GM21576 (cell line): ENCODE measurements around the gene ZSWIM7.
"Not testable (repeated sequence)": the region's sequence is repeated elsewhere in the genome, so short reads cannot be mapped to it uniquely, and the experiment has no call there.

Experiments used
- ATAC-seq: cut with Tn5 transposase; IDR thresholded peaks from one replicate; pipeline ENCODE4 v1.9.1; 2021; ENCODE audit warnings: mild to moderate bottlenecking, moderate library complexity; ENCODE audit not compliant: unreplicated experiment

The ZSWIM7 gene

DNA sequence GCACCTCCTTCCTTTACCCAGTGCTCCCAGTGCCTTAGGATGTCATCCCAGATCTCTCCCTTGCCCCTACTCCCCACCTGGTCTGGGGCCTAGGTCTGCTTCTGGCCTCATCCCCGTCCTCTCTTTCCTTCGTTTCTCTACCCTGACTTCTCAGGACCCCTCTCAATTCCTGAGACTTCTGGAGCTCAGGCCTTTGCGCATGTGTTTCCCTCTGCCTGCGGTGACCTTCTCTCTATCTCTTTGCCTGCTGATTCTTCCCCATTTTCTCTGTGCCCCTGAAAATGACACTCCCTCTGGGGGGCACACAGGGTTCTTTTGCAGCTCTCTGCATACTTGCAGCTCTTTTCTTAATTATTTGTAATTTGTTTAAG is 41.0 kb downstream of the ZSWIM7 start:
- ATAC-seq: no peak

DNA sequence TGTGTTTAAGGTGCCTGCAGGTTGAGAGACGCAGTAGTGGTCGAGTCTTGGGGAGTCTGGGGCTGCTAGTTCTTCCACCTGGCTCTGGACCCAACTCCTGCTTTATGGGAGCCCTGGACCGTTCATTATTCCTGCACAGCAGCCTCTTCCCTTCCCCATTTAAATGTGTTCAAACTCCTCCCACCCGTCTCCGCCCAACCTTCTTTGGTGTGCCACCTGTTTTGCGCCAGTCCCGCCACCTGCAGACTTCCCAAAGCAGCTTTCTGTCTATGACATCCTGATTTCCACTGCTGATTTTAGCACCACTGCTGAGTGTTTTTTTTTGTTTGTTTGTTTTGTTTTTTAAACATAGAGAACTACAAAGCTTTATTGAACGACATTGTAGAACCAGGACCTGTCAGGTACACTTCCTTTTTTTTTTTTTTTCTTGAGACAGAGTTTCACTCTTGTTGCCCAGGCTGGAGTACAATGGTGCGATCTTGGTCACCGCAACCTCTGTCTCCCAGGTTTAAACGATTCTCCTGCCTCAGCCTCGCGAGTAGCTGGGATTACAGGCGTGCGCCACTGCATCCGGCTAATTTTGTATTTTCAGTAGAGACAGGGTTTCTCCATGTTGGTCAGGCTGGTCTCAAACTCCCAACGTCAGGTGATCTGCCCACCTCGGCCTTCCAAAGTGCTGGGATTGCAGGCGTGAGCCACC is 41.7 kb downstream of the ZSWIM7 start:
- no peak for ATAC-seq

DNA sequence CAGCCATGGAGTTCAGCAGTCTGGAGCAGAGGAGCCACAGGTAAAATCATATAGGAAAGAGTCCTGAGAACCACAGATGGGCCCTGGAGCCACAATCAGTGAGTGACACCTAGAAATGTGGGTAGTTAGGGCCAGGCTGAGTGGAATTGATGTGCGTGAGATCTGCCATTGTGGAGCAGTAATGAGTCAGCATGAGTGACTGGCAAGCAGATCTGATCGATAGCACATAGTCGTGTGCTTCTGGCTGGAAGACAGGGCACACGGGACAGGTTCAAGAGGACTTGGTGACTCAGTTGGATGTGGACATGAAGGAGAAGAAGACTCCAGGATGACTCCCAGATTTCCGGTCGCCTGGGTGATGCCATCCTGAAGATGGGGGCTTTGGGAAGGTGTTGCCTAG is 42.3 kb downstream of the ZSWIM7 start:
- no peak for ATAC-seq

DNA sequence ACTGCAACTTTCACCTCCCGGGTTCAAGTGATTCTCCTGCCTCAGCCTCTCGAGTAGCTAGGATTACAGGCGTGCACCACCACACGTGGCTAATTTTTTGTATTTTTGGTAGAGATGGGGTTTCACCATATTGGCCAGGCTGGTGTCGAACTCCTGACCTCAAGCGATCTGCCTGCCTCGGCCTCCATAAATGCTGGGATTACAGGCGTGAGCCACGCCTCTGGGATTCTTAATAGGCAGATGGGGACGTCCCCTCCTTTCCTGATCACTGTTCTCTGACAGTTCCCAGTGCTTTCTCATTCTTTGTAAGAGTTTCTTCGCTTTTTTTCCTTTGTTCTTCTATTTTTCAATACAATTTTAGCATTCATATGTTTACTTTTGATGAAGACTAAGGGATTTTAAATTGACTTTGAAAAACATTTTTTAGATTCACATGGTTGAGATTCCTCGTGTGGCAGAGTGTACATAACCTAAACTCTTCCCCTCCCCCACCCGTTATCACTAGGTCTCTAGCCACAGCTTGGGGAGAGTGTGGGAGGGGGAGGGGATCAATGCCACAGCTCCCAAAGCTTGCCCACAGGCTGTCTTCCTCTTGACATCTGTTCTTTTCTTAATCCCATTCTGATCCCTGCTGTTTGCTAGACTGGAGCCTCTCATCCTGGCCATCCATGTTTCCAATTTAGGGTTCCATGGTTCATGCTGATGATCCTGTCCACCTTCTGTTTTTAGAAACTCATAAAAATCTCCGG is 43.5 kb downstream of the ZSWIM7 start:
- ATAC-seq: no peak

DNA sequence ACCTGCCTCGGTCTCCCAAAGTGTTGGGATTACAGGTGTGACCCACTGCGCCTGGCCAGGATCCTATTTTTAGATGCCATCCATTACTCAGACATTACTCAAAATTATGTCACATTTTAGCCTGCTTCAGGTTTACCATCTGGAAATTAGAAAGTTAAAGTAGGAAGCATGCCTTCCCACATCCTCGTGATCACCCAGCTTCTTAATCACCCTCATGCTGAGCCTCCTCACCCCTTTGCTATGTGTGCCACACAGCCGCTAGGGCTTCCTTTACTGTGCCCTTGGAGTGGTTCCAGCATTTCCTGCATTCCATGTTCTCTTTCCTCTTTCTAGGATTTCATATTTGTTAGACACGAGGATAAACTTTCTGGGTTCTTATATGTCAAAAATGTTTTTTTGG is 45.3 kb downstream of the ZSWIM7 start:
- no peak for ATAC-seq

DNA sequence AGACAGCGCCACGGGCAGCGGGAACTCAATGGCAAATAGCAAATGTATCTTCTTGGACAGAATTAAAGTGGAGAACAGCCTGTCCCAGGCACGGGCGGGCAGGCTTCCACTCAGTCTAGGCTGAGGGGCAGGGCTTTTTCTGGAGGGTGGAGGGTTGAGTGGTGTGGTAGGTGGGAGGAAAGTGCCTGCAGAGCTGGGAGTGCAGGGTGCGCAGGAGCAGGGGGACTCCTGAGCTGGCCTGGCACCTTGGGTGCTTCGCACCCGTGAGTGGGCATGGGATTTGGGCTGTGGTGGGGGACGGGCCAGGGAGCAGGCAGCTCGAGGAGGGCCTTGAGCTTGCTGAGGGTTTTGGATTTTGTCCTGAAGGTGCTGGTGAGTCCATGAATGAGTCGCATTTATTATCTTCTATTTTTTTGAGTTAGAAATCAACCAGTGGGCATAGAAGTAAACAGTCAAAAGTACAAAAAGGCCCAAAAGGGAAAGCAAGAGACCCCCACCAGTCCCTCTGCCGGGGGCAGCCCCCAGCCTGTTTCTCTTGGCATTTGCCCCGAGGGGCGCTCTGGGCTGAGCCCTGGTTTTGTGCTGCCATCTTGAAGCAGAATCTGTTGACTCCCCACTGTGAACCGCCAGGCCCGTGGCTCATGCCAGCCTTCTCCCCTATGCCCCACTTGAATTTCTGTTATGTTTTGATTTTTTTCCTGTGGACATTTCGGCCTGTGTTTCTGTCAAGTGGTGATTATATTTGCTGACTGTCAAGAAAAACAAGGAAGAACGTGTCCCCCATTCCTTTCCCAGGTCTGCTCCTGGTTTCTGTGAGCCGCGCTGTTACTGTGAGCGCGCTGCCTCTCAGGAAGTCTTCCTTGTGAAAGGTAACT is 46.4 kb downstream of the ZSWIM7 start:
- no peak for ATAC-seq

DNA sequence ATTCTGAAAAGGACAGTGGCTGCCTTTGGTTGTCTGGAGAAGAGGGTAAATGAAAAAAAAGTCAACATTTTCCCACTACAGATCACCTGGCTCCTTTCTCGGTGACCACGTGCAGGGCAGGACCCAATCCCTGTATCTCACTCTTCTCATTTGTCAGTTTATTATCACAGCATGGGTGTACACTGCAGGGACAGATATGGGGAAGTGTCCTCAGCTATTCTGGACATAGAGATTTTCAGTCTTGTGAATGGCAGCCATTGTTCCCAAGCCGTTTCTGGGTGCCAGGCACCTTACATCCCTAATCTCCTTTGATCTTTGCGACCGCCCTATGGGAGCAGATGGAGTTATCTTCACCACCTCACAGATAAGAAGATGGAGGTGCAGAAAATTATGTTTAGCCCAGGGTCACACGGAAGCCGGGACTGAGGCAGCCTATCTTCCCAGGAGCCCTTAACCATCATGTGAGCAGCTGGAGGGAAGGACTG is 47.4 kb downstream of the ZSWIM7 start:
- ATAC-seq: no peak

DNA sequence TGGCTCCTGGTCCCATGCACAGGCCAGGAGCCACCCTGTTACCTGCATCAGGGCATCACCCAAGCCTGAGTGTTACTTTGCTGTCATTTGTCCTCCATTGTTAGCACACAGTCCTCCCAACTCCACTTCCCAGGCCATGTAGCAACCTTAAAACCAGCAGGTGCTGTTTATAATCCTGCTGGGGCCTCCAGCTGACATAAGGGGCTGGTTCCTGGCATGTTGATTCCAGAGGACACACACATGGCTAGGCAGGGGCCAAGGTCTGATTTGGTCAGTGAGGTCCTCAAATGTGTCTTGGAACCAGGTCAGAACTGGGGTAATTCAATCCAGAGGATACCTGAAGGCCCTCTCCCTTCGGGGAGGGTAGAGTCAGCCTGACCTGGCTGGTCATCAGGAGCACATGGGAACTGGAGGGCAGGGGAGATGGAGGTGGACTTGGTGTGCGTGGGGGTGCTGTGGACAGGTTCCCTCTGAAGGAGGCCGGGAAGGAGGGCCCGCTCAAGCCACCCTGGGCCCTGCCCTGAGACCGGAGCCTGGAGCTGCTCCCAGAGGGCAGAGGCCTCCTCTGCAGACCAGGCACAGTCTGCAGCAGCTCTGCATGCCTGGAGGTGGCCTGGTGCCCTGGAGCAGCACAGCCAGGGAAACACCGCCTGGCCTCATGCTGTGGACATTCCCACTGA is 48.0 kb downstream of the ZSWIM7 start:
- no peak for ATAC-seq

DNA sequence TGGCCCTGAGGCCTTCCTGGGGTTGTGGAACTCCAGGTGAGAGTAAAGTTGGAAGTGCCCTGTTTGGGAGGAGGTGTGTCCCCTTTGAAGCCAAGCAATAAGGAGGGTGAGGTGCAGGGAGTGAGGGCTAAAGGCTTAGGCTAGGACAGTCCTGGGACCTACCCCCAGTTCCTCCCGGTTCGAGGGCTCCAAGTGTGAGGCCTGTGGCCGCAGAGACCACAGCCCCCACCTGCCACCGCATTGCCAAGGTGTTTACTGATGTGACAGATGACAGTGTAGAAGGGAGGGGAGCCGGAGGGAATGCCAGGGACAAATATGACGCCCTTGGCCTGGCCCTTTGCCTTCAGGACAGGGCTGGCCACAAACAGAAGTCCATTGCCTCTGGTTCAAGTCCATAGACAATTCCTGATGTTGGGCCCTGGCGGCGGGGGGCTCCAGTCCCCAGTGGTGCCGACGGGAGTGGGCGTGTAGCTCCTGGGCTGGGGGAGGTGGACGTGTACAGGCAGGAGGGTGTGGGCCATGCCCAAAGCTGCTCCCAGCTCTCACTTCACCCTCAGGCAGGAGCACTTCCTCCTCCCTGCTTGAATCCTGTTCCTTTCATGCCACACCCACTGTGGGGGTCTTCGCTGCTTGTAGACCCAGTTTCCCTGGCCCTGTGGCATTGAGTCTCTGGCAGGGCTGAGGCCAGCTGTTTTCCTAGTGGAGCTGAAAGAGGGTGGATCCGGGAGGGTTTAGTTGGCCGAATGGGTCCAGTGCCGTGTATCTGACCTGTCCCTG is 51.3 kb downstream of the ZSWIM7 start:
- no peak for ATAC-seq

DNA sequence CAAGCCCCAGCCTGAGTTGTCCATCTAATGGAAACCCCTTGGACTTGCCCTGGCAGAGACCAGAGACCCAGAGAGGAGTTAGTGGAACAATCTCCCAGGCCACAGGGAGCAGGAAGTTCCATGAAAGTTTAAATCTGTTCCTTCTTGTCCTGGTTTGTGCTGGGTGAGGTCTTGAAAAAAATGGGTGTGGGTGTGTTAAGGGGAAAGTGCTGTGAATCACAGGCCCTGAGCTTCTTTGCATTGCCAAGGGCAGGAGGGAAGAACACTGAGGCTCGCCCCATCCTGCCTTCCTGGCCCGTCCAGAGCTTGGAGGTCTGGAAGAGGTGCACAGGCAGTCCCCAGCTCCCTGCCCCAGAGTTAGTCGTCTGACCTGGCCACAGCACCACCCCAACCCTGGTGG is 52.2 kb downstream of the ZSWIM7 start:
- ATAC-seq: no peak

DNA sequence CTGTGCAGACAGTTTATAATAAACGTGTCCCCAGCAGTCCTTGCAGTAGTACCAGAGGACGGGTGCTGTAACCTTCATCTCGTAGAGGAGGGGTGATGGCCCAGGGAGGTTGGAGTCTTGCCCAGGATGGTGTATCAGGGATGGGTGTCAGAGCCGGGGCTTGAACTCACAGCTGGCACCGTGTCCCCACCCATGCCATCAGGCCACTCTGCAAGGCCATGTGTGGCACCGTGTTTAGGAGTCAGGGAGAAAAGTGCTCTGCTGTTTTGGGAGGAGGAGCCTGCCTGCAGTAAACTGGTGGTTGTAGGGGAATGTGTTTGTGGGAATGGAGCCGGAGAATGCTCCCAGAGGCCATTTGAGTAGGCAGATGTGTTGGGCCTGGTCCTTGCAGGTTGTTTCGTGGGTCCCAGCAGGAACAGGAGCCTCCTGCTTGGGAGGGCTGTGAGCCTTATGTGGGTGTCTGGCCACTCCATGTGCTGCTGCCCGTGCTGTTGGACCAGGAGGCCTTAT is 52.8 kb downstream of the ZSWIM7 start:
- no peak for ATAC-seq

DNA sequence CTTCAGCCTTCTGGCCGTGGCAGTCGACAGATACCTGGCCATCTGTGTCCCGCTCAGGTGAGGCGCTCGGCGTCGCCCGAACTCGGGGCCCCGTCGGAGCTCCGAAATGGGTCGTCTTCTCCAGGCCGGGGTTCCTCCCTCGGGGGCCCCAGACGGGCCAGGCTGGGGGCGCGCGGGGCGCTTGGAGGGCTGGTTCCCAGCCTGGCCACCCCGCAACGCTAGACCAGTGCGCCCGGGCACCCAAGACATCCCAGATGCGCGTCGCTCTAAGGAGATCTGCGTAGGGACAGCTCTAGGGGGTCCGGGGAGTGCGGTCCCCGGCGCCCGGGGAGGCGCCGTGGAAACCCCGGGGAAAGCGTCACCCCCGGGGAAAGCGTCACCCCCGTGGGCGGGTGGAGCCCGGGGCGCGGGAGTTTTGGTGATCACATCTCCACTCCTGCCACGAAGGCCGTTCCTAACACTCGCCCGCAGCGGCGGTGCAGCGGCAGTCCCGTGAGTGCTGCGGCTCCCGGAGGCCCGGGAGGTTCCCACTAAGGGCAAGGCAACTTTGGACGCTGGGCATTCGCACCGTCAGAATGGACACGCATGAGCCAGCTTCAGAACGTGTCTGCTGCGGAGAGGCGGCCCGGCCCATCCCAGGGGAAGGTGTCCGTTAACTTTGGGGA is 53.8 kb downstream of the ZSWIM7 start:
- no peak for ATAC-seq

DNA sequence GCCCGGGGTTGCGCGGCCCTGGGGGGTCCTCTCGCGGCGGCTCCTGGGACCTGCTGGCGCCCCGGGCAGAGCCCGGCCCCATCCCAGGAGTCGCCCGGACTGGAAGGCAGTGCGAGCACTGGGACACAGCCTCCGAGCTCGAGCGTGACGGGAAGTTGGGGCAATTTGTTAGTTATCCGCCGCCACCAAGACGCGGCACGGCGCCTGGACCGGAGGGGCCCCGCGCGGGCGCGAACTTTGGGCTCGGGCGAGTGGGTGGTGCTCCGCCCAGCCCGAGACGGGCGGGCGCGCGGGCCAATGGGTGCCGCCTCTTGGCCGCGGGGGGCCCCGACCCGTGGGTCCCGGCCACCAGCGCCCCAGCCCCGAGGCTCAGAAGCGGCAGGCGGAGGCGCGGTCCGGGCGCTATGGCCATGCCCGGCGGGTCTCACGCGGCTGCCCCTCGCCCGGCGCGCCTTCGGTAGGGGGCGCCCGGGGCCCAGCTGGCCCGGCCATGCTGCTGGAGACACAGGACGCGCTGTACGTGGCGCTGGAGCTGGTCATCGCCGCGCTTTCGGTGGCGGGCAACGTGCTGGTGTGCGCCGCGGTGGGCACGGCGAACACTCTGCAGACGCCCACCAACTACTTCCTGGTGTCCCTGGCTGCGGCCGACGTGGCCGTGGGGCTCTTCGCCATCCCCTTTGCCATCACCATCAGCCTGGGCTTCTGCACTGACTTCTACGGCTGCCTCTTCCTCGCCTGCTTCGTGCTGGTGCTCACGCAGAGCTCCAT is 54.6 kb downstream of the ZSWIM7 start, which contains the start of gene ADORA2B:
ADORA2B (plus strand) TSS at position 372 of the 768 bp plus-strand sequence; CDS start at position 491, 119 bp downstream.
- ATAC-seq: no peak

DNA sequence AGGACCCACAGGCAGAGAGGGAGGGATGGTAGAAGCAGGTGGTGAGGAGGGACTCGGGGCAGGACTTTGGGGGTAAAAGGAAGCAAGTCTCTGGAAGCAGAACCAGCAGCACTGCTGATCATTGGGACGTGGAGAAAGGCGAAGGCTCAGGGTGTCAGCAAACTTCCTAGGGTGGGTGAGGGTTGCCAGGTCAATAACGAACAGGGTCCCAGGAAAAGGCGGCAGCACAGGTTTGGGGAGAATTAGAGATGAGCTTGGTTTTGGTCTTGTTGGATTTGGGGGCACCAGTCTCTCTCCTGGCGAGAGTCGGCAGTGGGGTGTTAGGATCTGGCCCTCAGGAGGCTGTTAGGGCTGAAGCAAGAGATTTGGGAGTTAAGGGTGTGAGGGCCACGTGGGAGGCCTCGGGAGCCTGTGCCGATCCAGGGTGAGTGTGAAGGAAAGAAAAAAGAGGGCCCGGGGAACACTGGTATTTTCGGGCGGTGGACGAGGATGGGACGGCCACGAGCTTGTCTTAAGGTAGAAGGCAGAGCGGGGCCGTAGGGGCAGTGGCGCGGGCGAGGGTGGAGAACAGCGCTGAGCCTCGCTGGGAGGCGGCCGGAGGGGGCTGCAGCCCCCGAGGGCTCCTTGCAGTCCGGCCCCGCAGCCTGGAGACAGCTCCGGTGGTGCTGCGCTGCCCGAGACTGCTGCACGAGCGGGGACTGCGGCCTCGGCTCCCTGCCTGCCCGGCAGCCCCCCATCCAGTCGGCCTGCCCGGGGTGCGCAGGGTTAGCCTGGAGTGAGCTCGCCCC is 55.3 kb downstream of the ZSWIM7 start:
- no peak for ATAC-seq

DNA sequence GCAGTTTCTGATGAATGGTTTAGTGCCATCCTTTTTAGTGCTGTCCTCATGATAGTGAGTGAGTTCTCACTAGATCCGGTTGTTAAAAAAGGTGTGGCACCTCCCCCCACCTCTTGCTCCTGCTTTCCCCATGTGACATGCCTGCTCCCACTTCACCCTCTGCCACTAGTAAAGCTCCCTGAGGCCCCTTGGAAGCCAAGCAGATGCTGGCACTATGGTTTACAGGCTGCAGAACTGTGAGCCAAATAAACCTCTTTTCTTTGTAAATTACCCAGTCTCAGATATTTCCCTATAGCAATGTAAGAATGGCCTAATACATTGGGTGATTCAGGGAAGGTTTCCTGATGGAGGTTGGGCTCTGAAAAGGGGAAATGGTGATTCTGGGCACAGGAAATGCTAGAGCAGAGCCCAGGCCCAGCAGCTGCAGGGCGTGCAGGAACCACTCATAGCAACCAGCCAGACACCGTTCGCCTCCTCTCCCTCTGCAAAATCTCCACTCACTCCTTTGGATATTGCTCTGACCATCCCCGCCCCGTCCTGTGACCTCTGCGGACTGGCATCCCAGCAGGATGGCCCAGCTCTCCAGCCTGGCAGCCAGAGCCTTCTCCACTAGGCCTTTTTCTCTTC is 57.2 kb downstream of the ZSWIM7 start:
- no peak for ATAC-seq

DNA sequence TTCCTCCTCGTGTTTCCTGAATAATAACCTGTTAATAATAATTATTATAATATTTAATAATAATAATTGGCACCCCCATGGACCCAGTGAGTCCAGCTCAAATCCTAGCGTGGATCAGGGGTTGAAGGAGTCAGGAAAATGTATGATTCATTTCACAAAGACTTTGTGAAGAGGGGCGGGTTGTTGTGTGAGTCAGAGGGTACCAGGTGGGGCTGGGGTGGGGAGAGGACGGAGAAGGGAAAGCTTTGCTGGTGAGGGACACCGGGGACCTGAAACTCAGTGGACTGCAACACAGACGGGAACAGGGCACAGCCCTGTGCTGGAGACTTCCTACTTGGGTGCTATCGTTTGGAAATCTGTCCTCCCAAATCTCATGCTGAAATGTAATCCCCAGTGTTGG is 57.7 kb downstream of the ZSWIM7 start:
- ATAC-seq: no peak

DNA sequence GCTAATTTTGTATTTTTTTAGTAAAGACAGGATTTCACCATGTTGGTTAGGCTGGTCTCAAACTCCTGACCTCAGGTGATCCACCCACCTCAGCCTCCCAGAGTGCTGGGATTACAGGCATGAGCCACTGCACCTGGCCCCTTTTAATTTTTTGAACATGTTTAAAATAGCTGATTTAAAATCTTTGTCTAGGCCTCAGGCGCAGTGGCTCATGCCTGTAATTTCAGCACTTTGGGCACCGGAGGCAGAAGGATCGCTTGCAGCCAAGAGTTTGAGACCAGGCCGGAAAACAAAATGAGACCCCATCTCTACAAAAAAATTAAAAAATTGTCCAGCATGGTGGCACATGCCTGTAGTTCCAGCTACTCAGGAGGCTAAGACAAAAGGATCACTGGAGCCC is 63.0 kb downstream of the ZSWIM7 start:
- not testable (repeated sequence) for ATAC-seq
